ENCODE data around the gene MAPK6.

The MAPK6 gene

DNA sequence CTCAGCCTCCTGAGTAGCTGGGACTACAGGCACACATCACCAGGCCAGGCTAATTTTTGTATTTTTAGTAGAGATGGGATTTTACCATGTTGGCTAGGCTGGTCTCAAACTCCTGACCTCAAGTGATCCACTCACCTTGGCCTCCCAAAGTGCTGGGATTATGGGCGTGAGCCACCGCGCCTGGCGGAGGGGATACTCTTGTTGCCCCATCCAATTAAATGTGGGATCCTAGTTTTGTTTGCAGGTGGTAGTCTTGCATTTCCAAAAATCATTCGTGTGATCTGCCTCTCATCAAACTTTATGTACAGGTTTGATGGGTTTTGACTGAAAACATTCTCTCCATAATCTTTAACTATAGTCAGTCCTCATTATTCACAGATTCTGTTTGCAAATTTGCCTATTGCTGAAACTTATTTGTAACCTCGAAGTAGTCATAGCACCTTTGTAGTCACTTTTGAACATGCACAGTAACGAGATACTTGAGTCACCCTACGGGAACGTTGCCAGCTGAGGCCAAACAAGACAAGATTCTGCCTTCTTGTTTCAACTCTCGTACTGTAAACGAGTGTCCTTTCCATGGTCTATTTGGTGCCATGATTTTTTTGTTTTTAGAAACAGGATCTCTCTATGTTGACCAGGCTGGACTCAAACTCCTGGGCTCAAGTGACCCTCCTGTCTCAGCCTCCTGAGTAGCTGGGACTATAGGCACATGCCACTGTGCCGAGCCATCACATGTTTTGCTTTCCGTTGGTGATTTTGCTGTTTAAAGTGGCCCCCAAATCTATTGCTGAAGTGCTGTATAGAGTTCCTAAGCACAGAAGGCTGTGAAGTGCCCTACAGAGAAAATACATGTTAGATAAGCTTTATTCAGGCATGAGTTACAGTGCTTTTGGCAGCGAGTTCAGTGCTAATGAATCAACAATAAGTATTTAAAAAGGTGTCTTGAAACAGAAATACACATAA lies 8.1 kb upstream of the MAPK6 start:
- Histone ChIP-seq H3K27ac (ENCODE audit: insufficient read depth, low read length, poor library complexity, severe bottlenecking) (no peak overlapping the region), H3K9me3 (ENCODE audit: control insufficient read depth, low read length) (no peaks in the 10 kb centered on the region), H3K4me3 (ENCODE audit: insufficient read depth, low read depth, low read length, poor library complexity, severe bottlenecking) (no peak overlapping the region), H3K27me3 (replicated peaks; ENCODE audit: control insufficient read depth, insufficient read depth, low read length, poor library complexity, severe bottlenecking) (no peaks in the 10 kb centered on the region), H3K4me1 (ENCODE audit: control insufficient read depth, insufficient read depth, low read length, poor library complexity, severe bottlenecking) (no peaks in the 10 kb centered on the region), H3K36me3 (ENCODE audit: control insufficient read depth, insufficient read depth, low read length) (no peaks in the 10 kb centered on the region)
- DNase-seq = no peak

DNA sequence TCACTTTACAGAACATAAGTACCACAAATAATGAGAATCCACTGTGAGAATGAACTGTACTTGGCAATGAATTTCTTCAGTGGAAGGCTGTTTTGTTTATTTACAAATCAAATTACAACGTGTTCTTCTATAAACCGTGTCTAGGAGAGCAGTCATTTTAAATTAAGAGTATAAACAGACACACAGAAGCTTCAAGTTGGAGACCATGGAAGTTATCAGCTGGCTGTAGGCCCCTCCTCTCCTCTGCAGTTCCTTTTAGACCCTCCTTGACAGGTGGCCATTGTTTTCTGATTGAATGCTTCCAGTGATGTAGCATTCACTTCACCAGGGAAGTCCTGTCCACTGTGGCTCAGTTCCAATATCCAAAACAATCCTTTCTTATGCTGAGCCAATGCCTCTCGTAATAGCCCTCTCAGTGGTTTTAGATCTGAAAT lies 7.3 kb upstream of the MAPK6 start:
- Histone ChIP-seq H3K4me1 (ENCODE audit: control insufficient read depth, insufficient read depth, low read length, poor library complexity, severe bottlenecking) (no peaks in the 10 kb centered on the region), H3K4me3 (ENCODE audit: insufficient read depth, low read depth, low read length, poor library complexity, severe bottlenecking) (no peak overlapping the region), H3K36me3 (ENCODE audit: control insufficient read depth, insufficient read depth, low read length) (no peaks in the 10 kb centered on the region), H3K9me3 (ENCODE audit: control insufficient read depth, low read length) (no peaks in the 10 kb centered on the region), H3K27me3 (replicated peaks; ENCODE audit: control insufficient read depth, insufficient read depth, low read length, poor library complexity, severe bottlenecking) (no peaks in the 10 kb centered on the region), H3K27ac (ENCODE audit: insufficient read depth, low read length, poor library complexity, severe bottlenecking) (no peak overlapping the region)
- DNase-seq = no peak

GRCh38 chr15:52012210-52012609 lies 6.8 kb upstream of the MAPK6 start:
- Histone ChIP-seq H3K27ac (ENCODE audit: insufficient read depth, low read length, poor library complexity, severe bottlenecking) (no peak overlapping the region), H3K4me3 (ENCODE audit: insufficient read depth, low read depth, low read length, poor library complexity, severe bottlenecking) (no peak overlapping the region), H3K4me1 (ENCODE audit: control insufficient read depth, insufficient read depth, low read length, poor library complexity, severe bottlenecking) (no peaks in the 10 kb centered on the region), H3K9me3 (ENCODE audit: control insufficient read depth, low read length) (no peaks in the 10 kb centered on the region), H3K36me3 (ENCODE audit: control insufficient read depth, insufficient read depth, low read length) (no peaks in the 10 kb centered on the region), H3K27me3 (replicated peaks; ENCODE audit: control insufficient read depth, insufficient read depth, low read length, poor library complexity, severe bottlenecking) (no peaks in the 10 kb centered on the region)
- DNase-seq = no peak

- Histone ChIP-seq H3K4me3 (ENCODE audit: insufficient read depth, low read depth, low read length, poor library complexity, severe bottlenecking) (no peak overlapping the region), H3K27ac (ENCODE audit: insufficient read depth, low read length, poor library complexity, severe bottlenecking) (no peak overlapping the region), H3K27me3 (replicated peaks; ENCODE audit: control insufficient read depth, insufficient read depth, low read length, poor library complexity, severe bottlenecking) (no peaks in the 10 kb centered on the region), H3K36me3 (ENCODE audit: control insufficient read depth, insufficient read depth, low read length) (no peaks in the 10 kb centered on the region), H3K9me3 (ENCODE audit: control insufficient read depth, low read length) (no peaks in the 10 kb centered on the region), H3K4me1 (ENCODE audit: control insufficient read depth, insufficient read depth, low read length, poor library complexity, severe bottlenecking) (no peaks in the 10 kb centered on the region)
- no peak for DNase-seq
These were observed 5.7 kb upstream of the MAPK6 start for GRCh38 chr15:52013151-52013791.

- no peaks in the 10 kb centered on the region for H3K9me3 ChIP-seq (ENCODE audit: control insufficient read depth, low read length)
- no peaks in the 10 kb centered on the region for H3K36me3 ChIP-seq (ENCODE audit: control insufficient read depth, insufficient read depth, low read length)
- no peak for DNase-seq
- no peak overlapping the region for H3K27ac ChIP-seq (ENCODE audit: insufficient read depth, low read length, poor library complexity, severe bottlenecking)
- no peak overlapping the region for H3K4me3 ChIP-seq (ENCODE audit: insufficient read depth, low read depth, low read length, poor library complexity, severe bottlenecking)
- no peaks in the 10 kb centered on the region for H3K27me3 ChIP-seq (replicated peaks; ENCODE audit: control insufficient read depth, insufficient read depth, low read length, poor library complexity, severe bottlenecking)
- H3K4me1 ChIP-seq (ENCODE audit: control insufficient read depth, insufficient read depth, low read length, poor library complexity, severe bottlenecking) = peaks cover 4% of the 10 kb centered on the region
These were observed 4.4 kb upstream of the MAPK6 start for GRCh38 chr15:52014616-52015015.

DNA sequence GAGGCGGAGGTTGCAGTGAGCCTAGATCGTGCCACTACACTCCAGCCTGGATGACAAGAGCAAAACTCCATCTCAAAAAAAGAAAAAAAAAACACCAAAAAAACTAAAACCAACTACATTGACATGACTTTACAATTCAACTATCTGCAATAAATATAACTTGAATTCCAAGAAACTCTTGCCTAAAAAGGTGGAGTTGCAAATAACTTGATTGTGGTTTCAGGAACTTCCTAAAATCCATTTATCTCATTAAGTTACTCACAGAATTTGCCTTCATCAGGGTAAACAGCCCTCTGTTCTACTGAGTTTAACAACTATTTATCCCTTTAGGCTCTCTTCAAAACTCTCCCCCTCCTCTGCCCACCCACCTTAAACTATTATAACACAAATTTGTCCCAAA lies 2.7 kb upstream of the MAPK6 start:
- no peaks in the 10 kb centered on the region for H3K36me3 ChIP-seq (ENCODE audit: control insufficient read depth, insufficient read depth, low read length)
- H3K4me1 ChIP-seq (ENCODE audit: control insufficient read depth, insufficient read depth, low read length, poor library complexity, severe bottlenecking) = peaks cover 8% of the 10 kb centered on the region
- no peak overlapping the region for H3K27ac ChIP-seq (ENCODE audit: insufficient read depth, low read length, poor library complexity, severe bottlenecking)
- no peaks in the 10 kb centered on the region for H3K9me3 ChIP-seq (ENCODE audit: control insufficient read depth, low read length)
- no peak for DNase-seq
- H3K4me3 ChIP-seq (ENCODE audit: insufficient read depth, low read depth, low read length, poor library complexity, severe bottlenecking) = no peak overlapping the region
- H3K27me3 ChIP-seq (replicated peaks; ENCODE audit: control insufficient read depth, insufficient read depth, low read length, poor library complexity, severe bottlenecking) = no peaks in the 10 kb centered on the region

- H3K27ac ChIP-seq (ENCODE audit: insufficient read depth, low read length, poor library complexity, severe bottlenecking) = no peak overlapping the region
- no peaks in the 10 kb centered on the region for H3K36me3 ChIP-seq (ENCODE audit: control insufficient read depth, insufficient read depth, low read length)
- H3K4me3 ChIP-seq (ENCODE audit: insufficient read depth, low read depth, low read length, poor library complexity, severe bottlenecking) = peak overlapping the region; percentile 30
- no peaks in the 10 kb centered on the region for H3K9me3 ChIP-seq (ENCODE audit: control insufficient read depth, low read length)
- H3K4me1 ChIP-seq (ENCODE audit: control insufficient read depth, insufficient read depth, low read length, poor library complexity, severe bottlenecking) = peaks cover 8% of the 10 kb centered on the region
- DNase-seq = no peak
- H3K27me3 ChIP-seq (replicated peaks; ENCODE audit: control insufficient read depth, insufficient read depth, low read length, poor library complexity, severe bottlenecking) = no peaks in the 10 kb centered on the region
These were observed 775 bp upstream of the MAPK6 start for GRCh38 chr15:52018244-52018643.

- Histone ChIP-seq H3K4me1 (ENCODE audit: control insufficient read depth, insufficient read depth, low read length, poor library complexity, severe bottlenecking) (peaks cover 8% of the 10 kb centered on the region), H3K27ac (ENCODE audit: insufficient read depth, low read length, poor library complexity, severe bottlenecking) (peak overlapping the region; percentile 84), H3K4me3 (ENCODE audit: insufficient read depth, low read depth, low read length, poor library complexity, severe bottlenecking) (peak overlapping the region; percentile 69), H3K27me3 (replicated peaks; ENCODE audit: control insufficient read depth, insufficient read depth, low read length, poor library complexity, severe bottlenecking) (no peaks in the 10 kb centered on the region), H3K36me3 (ENCODE audit: control insufficient read depth, insufficient read depth, low read length) (no peaks in the 10 kb centered on the region), H3K9me3 (ENCODE audit: control insufficient read depth, low read length) (no peaks in the 10 kb centered on the region)
- DNase-seq = peak; percentile 51 to 55 (median 52)
These were observed 588 bp downstream of the MAPK6 start for GRCh38 chr15:52019394-52020220.

DNA sequence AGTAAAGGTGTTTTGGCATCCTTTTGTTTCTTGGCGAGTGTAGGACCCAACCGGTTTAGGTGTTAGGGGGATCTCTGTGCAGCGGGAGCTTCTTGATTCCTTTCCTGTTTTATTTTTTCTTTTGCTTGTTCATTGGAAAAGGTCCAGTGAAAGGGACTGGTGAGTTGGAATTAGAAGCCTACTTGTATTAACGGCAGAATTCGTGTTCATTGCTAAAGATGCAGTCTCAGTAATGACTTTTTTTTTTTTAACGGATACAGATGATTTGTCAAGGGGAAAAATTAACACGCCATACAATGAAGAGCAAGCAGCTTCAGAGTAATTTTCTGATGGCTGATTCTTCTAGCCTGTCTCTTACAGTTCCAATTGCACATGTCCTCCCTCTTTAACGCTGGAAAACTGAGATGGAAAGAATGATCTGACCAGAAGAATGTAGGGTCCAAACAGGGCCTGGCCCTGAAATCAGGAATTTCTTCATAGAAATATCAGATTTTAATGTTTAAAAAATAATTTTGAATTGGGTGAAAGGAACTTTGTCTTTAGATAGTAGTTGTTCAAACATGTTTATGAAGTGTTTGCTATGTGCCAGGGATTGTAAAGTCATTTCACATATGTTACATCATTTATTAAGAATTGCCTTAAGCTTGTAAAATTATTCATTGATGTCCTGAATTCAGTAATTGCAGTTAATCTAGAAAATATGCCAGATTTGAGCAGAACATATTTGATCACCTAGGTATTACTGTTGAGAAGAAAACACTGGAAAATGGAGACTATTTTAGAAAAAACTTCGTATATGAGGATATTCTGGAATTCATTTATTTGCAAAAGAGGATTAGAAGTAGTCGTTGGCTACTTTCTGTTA lies 1.4 kb downstream of the MAPK6 start:
- Histone ChIP-seq H3K4me1 (ENCODE audit: control insufficient read depth, insufficient read depth, low read length, poor library complexity, severe bottlenecking) (peaks cover 8% of the 10 kb centered on the region), H3K4me3 (ENCODE audit: insufficient read depth, low read depth, low read length, poor library complexity, severe bottlenecking) (peak overlapping the region; percentile 69), H3K27me3 (replicated peaks; ENCODE audit: control insufficient read depth, insufficient read depth, low read length, poor library complexity, severe bottlenecking) (no peaks in the 10 kb centered on the region), H3K27ac (ENCODE audit: insufficient read depth, low read length, poor library complexity, severe bottlenecking) (peak overlapping the region; percentile 79), H3K9me3 (ENCODE audit: control insufficient read depth, low read length) (no peaks in the 10 kb centered on the region), H3K36me3 (ENCODE audit: control insufficient read depth, insufficient read depth, low read length) (no peaks in the 10 kb centered on the region)
- no peak for DNase-seq
